Measurements from ENCODE around the gene CFAP68.
"Not testable (repeated sequence)": the region's sequence is repeated elsewhere in the genome, so short reads cannot be mapped to it uniquely, and the experiment has no call there.

- TF ChIP-seq TAF1 (IDR thresholded peaks at IDR 0.05; ENCODE audit: low read depth, low read length); CTCF (IDR thresholded peaks at IDR 0.05; ENCODE audit: control extremely low read depth in 1 of 3, insufficient read depth in 1 of 3, low read depth in 1 of 3, low read length in 3 of 3); MAFK (IDR thresholded peaks at IDR 0.05; ENCODE audit: low read depth, low read length); RFX5 (IDR thresholded peaks at IDR 0.05; ENCODE audit: borderline replicate concordance, low read depth, low read length); SP2 (IDR thresholded peaks at IDR 0.05; ENCODE audit: low read length); NRF1 (IDR thresholded peaks at IDR 0.05; ENCODE audit: low read depth, low read length); POLR2A (IDR thresholded peaks at IDR 0.05; ENCODE audit: control extremely low read depth in 1 of 2, low read depth in 2 of 2, low read length in 2 of 2); USF2 (IDR thresholded peaks at IDR 0.05; ENCODE audit: low read length); YY1 (IDR thresholded peaks at IDR 0.05; ENCODE audit: low read depth, low read length); EZH2 (IDR thresholded peaks at IDR 0.05; ENCODE audit: low read depth, low read length, severe bottlenecking): not testable (repeated sequence)
These were observed 53.8 kb downstream of the CFAP68 start for GRCh38 chr11:111933176-111933575.
